Endothelial cell of umbilical vein (primary cell): ENCODE measurements around the gene DGKB.

ENCODE experiments used
- EZH2 ChIP-seq: IDR thresholded peaks from 2 replicates; pipeline ENCODE4 v1.6.1; 2012; ENCODE audit warnings: borderline replicate concordance, low read depth, mild to moderate bottlenecking, moderate library complexity, low read length, inconsistent platforms; ENCODE audit not compliant: severe bottlenecking
- GATA2 ChIP-seq: IDR thresholded peaks from 2 replicates; pipeline ENCODE4 v1.7.0; 2011; ENCODE audit warnings: low read depth, mild to moderate bottlenecking, moderate library complexity, mixed read lengths, low read length; ENCODE audit not compliant: insufficient read length, insufficient read depth
- POLR2A ChIP-seq: IDR thresholded peaks from 2 replicates; pipeline ENCODE4 v1.6.1; 2012; ENCODE audit warnings: low read depth, mild to moderate bottlenecking, control low read depth, low read length
- POLR2AphosphoS5 ChIP-seq: IDR thresholded peaks from 2 replicates; pipeline ENCODE4 v1.6.1; 2012; ENCODE audit warnings: low read depth, mild to moderate bottlenecking, control low read depth, low read length, moderate library complexity; ENCODE audit not compliant: insufficient read depth
- TF ChIP-seq, protein P1 (sequence below), 2 donors: IDR thresholded peaks; 1 replicate in 1 of 2; 2 replicates in 1 of 2; pipeline ENCODE4 v1.5.1; 2011; ENCODE audit warnings: low read length in 2 of 2, mild to moderate bottlenecking in 2 of 2, moderate library complexity in 2 of 2, control low read depth in 1 of 2, inconsistent platforms in 1 of 2, low read depth in 1 of 2; ENCODE audit not compliant: insufficient read depth in 1 of 2; ENCODE audit errors: extremely low read depth in 1 of 2
- TF ChIP-seq, protein P2 (sequence below): IDR thresholded peaks from 2 replicates; pipeline ENCODE4 v1.6.1; 2011; ENCODE audit not compliant: insufficient read depth, insufficient read length

DNA sequence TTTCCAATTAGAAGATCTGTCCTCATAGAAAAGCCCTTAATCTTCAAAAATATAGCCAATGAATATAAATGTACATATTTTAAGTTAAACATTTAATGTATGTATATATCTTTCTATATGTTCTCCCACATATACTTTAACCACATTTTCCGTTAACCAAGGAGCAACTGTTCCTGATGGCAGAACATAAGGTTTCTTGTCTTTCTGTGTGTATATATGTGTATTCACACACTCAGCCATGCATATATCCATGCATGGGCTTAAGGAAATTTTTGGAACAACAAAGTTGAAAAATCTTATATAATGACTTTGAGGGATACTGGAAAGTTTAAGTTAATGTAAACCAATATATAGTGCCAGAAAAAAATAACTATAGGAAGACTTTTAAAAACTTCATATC lies 274.0 kb downstream of the DGKB start:
- no peak for TF ChIP-seq POLR2A
- TF ChIP-seq, protein P1, sequence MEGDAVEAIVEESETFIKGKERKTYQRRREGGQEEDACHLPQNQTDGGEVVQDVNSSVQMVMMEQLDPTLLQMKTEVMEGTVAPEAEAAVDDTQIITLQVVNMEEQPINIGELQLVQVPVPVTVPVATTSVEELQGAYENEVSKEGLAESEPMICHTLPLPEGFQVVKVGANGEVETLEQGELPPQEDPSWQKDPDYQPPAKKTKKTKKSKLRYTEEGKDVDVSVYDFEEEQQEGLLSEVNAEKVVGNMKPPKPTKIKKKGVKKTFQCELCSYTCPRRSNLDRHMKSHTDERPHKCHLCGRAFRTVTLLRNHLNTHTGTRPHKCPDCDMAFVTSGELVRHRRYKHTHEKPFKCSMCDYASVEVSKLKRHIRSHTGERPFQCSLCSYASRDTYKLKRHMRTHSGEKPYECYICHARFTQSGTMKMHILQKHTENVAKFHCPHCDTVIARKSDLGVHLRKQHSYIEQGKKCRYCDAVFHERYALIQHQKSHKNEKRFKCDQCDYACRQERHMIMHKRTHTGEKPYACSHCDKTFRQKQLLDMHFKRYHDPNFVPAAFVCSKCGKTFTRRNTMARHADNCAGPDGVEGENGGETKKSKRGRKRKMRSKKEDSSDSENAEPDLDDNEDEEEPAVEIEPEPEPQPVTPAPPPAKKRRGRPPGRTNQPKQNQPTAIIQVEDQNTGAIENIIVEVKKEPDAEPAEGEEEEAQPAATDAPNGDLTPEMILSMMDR (IDR thresholded peaks at IDR 0.05; ENCODE audit: extremely low read depth in 1 of 2, insufficient read depth in 1 of 2, low read depth in 1 of 2, low read length in 2 of 2), result no peak
- TF ChIP-seq, protein P2, sequence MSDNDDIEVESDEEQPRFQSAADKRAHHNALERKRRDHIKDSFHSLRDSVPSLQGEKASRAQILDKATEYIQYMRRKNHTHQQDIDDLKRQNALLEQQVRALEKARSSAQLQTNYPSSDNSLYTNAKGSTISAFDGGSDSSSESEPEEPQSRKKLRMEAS, result no peak
- TF ChIP-seq GATA2, result no peak
- no peak for TF ChIP-seq EZH2
- TF ChIP-seq POLR2AphosphoS5, result no peak
